Measurements from ENCODE around the gene DCLK1. TPM values are rescaled to one million over a fixed set of nuclear protein-coding genes. Genes with fewer than 3 reads are reported as not detected.

Gene DCLK1
- total and polyA plus RNA-seq, 8 donors, result 10.5 to 20.5 (median 12.8) TPM

- ATAC-seq, result no peak
- intact Hi-C loops (cut with DNase I), result no loop called here
Observed at GRCh38 chr13:36133950-36134626, 2.9 kb upstream of the DCLK1 start.

GRCh38 chr13:36132376-36132775 is 1.2 kb upstream of the DCLK1 start:
- ATAC-seq (no peak), DNase-seq (no peak)
- Histone ChIP-seq H3K27me3 (peaks cover 15 to 39% of the 10 kb centered on the region in 2 donors), H3K9me3 (no peaks in the 10 kb centered on the region), H3K4me1 (peaks cover 0 to 4% of the 10 kb centered on the region in 2 donors), H3K36me3 (no peaks in the 10 kb centered on the region), H3K4me3 (no peak overlapping the region), H3K27ac (no peak overlapping the region)
- intact Hi-C loops (cut with DNase I), result no loop called here
- TF ChIP-seq, protein P1, sequence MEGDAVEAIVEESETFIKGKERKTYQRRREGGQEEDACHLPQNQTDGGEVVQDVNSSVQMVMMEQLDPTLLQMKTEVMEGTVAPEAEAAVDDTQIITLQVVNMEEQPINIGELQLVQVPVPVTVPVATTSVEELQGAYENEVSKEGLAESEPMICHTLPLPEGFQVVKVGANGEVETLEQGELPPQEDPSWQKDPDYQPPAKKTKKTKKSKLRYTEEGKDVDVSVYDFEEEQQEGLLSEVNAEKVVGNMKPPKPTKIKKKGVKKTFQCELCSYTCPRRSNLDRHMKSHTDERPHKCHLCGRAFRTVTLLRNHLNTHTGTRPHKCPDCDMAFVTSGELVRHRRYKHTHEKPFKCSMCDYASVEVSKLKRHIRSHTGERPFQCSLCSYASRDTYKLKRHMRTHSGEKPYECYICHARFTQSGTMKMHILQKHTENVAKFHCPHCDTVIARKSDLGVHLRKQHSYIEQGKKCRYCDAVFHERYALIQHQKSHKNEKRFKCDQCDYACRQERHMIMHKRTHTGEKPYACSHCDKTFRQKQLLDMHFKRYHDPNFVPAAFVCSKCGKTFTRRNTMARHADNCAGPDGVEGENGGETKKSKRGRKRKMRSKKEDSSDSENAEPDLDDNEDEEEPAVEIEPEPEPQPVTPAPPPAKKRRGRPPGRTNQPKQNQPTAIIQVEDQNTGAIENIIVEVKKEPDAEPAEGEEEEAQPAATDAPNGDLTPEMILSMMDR (IDR thresholded peaks at IDR 0.05), result no peak

More at GRCh38 chr13:36133950-36134626, 2.9 kb upstream of the DCLK1 start:
- Histone ChIP-seq H3K4me3 (no peak overlapping the region), H3K4me1 (peaks cover 0 to 4% of the 10 kb centered on the region in 2 donors), H3K27me3 (peaks cover 15 to 34% of the 10 kb centered on the region in 2 donors), H3K27ac (no peak overlapping the region), H3K36me3 (no peaks in the 10 kb centered on the region), H3K9me3 (no peaks in the 10 kb centered on the region)
- no peak for DNase-seq
- TF ChIP-seq, protein P1 (IDR thresholded peaks at IDR 0.05), result no peak

GRCh38 chr13:36131931-36132297 is 732 bp upstream of the DCLK1 start:
- H3K36me3 ChIP-seq, result no peaks in the 10 kb centered on the region
- no peak overlapping the region for H3K4me3 ChIP-seq
- intact Hi-C loops (cut with DNase I), result no loop called here
- ATAC-seq, result peak; percentile 93
- TF ChIP-seq, protein P1 (IDR thresholded peaks at IDR 0.05), result no peak
- no peaks in the 10 kb centered on the region for H3K9me3 ChIP-seq
- H3K27ac ChIP-seq, result no peak overlapping the region
- H3K27me3 ChIP-seq, result peaks cover 15 to 39% of the 10 kb centered on the region in 2 donors
- peak in 3 of 4 donors; percentile 44 to 81 (median 78) for DNase-seq
- H3K4me1 ChIP-seq, result peaks cover 0 to 4% of the 10 kb centered on the region in 2 donors

DNA sequence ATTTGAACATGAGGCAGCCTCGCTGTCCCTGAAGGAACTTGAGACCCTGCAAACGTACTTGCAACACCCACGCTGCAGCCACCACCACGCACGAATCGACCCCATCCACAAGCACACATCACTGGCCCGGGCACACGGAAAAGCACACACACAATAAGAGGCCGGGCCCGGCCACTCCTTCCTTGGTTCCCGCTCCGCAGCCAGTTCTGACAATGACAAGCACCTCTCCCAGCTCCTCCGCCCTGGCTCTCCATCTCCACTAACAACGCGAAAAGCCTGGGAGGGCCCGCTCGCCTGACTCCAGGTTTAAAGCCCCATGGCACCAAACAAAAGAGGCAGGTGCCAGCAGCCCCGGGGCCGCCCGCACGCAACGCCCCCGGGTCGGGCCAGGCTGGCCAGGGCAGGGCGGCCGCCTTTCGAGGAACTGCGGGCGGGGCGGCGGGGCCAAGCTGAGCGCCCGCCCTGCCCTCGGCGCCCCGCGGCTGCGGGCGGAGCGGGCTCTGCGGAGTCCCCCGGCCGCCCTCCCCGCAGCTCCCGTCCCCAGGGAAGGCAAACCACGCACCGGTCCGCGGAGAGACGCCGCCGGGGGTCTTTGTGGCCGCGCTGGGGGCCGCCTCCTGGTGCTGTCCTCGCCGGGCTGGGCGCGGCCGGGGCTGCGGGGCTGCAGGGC is 495 bp downstream of the DCLK1 start:
- TF ChIP-seq, protein P1 (IDR thresholded peaks at IDR 0.05), result no peak
- no peak overlapping the region for H3K27ac ChIP-seq
- H3K9me3 ChIP-seq, result no peaks in the 10 kb centered on the region
- intact Hi-C loops (cut with DNase I), result no loop called here
- peak overlapping the region; percentile 19 to 35 for H3K4me3 ChIP-seq
- H3K36me3 ChIP-seq, result no peaks in the 10 kb centered on the region
- ATAC-seq (peak; percentile 49), DNase-seq (peak in 2 of 4 donors; percentile 49 to 76)
- H3K27me3 ChIP-seq, result peaks cover 15 to 40% of the 10 kb centered on the region in 2 donors
- peaks cover 0 to 4% of the 10 kb centered on the region in 2 donors for H3K4me1 ChIP-seq

DNA sequence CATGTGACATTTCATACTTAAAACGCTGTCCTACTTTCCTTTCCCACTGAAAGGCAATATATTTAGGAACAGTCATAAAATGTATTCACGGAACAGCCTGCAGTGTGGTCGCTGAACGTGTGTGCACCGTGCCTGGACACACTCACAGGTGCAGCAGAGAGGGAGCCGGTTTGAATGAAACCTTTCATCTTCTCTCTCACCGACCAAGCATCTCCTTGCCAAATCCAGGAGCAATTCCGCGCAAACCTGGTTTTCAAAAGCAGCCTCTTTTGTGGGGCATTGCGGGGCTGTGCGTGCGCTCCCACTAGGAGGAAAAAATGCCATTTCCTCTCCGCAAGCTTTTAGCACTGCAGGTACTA is 1.0 kb downstream of the DCLK1 start:
- Histone ChIP-seq H3K9me3 (no peaks in the 10 kb centered on the region), H3K4me3 (peak overlapping the region; percentile 19 to 35), H3K36me3 (no peaks in the 10 kb centered on the region), H3K4me1 (peaks cover 0 to 4% of the 10 kb centered on the region in 2 donors), H3K27me3 (peaks cover 15 to 45% of the 10 kb centered on the region in 2 donors), H3K27ac (no peak overlapping the region)
- intact Hi-C loops (cut with DNase I), result no loop called here
- no peak for DNase-seq
- no peak for ATAC-seq
- TF ChIP-seq, protein P1 (IDR thresholded peaks at IDR 0.05), result no peak

Data from left lung (tissue), 10 donors.